NCI-H187 (cell line): ENCODE measurements around the gene RTP2.
"Not testable (repeated sequence)": the region's sequence is repeated elsewhere in the genome, so short reads cannot be mapped to it uniquely, and the experiment has no call there.

ENCODE experiments used
- DNase-seq, 2 experiments: peaks; one replicate each; lab custom pipeline; 2025; lab: John Stamatoyannopoulos, UW

RTP2 gene

DNA sequence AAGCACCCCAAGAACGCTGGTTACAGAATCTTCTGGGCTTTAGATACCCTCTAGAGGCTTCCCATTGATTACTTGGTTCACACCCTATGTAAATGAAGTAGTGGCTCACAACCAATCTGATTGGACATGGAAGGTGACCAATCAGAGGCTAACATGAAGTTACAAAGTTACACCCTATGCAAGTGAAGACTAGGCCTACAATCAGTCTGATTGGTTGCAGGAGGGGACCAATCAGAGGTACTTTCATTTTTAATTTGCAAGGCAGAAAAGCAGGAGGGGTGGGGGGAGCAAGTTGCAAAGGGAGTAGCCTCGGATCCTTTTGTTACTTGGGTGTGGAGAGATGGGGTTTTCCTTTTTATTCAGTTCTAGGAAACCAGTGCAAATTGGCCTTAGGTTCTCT, 11.1 kb upstream of the RTP2 start:
- no peak for DNase-seq

DNA sequence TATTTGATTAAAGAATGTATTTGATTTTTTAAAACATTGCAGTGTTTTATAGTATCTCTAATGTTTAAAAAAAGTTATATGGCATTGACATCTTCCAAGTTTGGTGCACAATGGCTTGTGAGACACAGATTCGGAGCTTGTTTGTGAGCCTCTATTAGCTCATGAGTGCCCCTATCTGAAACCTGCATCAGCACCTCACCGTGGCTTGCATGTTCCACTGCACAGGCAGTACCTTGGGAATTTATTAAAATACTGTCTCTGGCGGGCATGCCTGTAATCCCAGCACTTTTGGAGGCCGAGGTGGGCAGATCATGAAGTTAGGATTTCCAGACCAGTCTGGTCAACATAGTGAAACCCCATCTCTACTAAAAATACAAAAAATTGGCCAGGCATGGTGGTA, 6.8 kb upstream of the RTP2 start:
- no peak for DNase-seq

DNA sequence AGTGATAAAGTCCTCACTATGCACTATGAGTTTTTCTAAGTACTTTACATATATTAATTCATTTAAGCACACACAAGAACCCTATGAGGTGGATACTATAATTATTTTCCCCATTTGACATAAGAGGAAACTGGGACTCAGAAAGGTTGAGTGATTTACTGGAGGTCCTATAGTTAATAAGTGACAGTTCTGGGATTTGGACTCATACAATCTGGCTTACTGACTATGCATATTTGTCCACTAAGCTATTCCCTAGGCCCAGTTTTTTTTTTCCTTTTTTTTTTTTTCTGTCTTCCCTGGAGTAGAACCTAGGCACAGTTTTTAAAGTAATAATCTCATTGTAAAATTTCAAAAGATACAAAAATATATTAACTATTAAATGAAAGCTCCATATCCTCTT, 6.3 kb upstream of the RTP2 start:
- no peak for DNase-seq

DNA sequence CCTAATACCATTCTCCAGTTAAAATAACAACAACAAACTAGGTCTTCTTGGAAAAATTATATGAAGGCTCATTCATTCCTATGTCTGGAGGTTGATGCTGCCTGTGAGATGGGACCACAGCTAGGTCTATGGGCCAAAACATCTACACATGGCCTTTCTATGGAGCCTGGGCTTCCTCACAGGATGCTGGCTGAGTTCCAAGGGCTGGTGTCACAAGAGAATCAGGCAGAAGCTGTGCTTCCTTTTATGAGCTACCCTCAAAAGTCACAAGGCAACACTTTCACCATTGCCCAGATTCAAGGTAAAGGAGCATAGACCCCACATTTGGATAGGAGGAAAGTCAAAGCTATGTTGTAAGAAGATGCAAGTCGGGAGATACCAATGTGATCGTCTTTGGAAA, 4.6 kb upstream of the RTP2 start:
- DNase-seq = no peak

DNA sequence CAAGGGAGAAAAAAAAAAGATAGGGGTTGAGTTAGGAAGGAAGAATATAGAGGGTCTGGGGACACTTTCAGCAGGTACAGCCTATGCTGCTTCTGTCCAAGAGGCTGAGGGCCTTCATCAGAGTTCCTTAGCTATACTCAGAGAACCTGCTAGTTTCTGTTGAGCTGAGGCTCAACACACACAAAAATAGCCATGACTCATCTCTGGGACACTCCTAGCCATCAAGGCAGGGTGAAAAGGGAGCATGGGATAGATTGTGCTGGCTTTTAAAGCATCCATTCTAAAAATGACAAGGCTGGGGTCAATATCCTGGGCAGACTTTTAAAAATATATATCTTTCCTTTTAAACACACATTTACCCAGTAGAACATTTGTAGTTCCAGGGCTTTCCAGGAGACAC, 2.8 kb upstream of the RTP2 start:
- DNase-seq = no peak

DNA sequence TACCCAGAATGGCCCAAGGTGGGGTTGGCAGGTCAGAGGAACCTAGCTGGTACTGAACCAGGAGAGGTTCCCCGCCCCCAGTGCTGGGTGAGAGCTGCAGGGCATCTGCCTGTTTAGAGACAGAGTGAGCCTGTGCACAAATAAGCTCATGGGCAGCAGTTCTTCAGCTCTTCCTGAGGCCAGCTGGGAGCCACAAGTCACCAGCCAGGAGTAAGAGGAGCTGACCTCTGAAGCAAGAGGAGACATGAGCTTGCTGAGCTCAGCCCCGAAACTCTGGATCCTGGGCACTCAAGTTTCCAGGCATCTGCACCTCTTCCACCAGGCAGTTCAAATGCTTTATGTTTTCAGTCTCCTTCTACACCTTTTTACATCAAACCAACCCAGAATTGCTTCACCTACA, 2.1 kb downstream of the RTP2 start:
- DNase-seq = no peak

DNA sequence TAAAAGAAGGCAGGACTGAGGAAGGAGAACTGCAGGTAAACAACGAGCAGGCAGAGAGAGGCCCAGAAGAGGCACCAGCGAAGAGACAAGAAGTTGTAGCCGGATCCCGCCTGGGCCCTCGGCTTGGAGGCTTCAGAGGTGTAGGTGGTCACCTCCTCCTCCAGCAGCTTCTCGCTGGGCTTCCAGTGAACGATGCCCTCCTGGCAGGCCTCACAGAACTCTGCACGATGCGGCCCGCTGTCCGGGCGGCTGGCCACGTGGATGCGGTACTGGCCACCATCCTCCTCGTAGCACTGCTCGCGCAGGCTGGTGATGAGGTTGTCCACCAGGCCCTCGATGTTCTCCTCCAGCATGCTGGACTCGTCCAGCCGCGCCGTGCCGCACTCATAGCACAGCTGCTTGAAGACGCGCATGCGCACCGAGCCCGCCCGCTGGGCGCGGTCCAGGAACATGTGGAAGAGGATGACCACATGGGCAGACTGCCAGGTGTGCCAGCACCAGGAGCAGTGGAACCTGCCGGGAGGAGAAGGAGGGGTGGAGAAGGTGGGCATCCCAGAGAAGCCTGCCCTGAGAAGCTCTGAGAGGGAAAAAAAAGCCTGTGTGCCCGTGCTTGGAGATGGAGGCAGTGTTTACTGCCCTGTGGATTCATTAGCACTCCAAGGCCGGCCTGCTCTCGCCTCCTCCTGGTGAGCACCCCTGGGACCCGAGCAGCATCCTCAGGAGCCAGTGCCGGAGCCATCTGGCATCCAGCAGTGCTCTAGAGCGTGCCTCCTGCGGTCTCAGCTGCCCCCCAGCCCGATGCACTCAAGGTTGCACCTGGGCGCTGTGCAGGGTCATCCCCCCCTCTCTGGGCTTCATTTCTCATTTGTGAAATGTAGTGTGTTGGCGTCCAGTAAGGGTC, 3.6 kb downstream of the RTP2 start:
- no peak for DNase-seq

DNA sequence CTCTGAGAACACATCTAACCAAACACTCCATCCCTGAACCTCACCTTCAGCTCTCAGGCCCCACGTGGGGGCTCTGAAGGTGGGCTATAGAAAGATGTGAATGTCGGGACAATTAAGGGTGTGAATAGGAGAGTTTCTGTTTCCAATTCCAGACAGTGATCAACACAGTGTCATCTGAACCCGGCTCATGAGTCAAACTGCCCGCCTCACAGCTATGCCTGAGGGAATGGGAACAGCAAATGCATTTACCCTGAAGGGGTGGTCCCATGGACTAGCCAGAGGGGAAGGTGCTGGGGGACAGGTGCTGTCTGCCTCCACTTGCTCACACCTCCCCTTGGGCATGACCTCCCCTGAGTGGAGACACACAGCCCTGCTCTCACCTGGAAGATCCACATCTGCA, 6.3 kb downstream of the RTP2 start:
- DNase-seq = no peak

DNA sequence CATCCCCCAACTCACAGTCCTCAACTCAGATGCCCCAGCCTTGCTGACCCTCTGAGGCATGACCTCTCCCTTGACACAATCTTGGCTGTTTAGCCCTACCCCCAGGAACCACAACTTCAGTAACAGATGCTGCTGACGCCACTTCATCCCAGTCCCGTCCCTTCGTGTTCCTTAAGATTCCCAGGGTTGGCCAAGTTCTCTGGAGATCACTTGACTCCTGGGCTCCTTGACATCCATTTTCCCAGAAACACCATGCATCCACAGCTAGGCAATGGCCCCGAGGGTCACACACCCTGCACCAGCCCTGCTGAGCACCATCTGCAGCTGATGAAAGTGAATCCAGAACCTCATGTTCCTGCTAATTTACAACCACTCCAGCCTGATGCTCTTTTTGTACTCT, 6.9 kb downstream of the RTP2 start:
- no peak for DNase-seq

DNA sequence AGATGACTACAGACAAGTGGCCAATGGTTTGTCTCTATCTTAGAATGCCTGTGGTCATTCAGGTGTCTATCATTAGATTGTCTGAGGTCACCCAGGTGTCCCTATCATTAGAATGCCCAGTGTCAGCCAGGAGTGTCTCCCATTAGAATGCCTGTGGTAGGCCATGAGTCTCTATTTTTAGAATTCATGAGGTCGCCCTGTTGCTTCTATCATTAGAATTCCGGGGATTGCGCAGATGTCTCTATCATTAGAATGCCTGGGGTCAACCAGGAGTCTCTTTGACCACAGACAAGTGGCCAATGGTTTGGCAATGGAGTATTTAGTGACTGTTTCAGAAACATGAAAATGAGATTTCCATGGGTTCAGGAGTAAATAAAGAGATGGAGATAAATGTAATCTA, 7.6 kb downstream of the RTP2 start:
- DNase-seq = no peak

DNA sequence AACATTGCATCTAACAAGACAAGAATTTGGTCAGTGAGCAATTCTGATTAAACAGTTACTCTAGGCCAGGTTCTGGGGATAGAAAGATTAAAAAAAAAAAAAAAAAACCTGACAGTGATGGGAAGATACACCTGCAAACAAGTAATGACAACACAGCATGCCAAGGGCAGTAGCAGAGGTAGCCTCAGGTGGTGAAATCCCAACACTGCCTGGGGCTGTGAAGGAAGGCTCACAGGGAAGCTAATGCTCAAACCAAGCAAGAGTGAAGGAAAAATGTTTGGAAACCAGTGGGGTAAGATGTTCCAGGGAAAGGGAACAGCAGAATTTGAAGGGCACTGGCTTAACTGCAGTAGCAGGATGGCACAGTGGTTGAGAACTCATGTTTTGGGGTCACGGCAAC, 8.9 kb downstream of the RTP2 start:
- DNase-seq = no peak

DNA sequence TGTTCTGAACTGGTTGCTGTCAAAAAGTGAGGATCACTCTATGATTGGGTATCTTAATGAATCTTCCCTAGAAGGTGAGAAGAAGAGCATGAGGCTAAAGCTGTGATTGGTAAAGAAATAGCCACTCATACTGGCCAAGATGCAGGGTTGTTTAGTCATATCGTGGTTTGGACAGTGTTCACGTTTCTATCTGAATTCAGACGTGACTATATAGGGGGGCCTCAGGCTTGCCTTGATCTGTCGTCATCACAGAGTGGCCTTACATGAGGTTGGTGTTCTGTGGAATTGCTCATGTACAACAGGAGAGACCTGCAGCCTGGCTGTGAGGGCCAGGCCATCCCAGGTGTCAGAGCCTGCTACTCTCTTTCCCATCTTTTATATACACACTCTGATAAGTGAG, 12.4 kb downstream of the RTP2 start:
- no peak for DNase-seq

DNA sequence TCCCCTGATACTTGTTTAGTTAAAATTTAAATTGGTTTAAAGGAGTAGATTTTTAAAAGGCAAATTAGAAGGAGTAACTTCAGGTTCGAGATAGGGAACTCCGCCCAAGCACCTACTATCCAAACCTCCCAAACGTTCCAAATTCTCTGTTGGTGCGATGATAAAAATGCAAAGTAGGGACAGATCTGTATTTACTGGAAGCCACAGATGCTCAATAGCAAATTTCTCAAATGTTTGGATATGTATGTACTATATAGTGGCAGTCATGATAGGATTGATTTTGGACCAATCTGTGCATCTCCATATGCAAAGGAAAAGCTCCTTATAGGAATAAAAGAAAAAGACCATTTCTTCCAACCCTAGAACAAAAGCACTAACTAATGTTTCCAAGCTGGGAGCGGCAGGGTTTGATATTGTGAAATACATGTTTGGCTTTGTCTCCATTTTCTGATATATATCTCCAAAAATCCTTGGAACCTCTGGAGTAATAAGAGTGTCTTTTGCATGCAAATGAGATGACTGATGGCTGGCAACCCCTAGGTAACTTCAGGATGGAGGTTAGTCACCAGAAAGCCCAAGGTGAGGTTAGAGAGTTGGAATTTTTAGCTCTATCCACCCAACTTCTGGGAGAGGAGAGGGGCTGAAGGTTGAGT, 15.6 kb downstream of the RTP2 start:
- DNase-seq = no peak

DNA sequence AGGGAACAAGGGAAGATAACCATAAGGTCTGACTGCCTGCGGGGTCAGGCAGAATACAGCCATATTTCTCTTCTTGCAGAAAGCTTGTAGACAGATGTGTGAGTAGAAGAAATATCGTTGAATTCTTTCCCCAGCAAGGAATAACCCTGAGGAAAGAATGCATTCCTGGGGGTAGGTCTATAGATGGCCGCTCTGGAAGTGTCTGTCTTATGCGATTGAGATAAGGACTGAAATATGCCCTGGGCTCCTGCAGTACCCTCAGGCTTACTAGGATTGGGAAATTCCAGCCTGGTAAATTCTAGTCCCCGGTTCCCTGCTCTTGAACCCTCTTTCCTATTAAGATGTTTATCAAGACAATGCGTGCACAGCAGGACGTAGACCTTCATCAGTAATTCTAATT, 16.4 kb downstream of the RTP2 start:
- no peak for DNase-seq

DNA sequence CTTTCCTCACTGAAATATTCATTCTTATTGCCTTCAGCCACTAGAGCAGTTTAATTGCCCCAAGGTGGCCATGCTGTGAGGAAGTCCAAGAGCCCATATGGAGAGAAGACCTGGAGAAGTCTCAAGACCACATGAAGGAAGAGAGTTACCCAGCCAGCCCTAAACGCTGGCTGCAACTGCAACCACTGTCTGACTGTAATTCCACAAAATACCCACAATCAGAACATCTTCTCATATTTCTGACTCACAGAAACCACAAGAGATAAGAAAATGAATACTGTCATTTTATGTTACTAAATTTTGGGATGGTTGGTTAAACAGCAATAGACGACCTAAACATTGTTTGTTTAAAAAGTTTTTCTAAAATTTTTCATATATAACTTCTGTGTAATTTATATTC, 17.5 kb downstream of the RTP2 start:
- DNase-seq = no peak

DNA sequence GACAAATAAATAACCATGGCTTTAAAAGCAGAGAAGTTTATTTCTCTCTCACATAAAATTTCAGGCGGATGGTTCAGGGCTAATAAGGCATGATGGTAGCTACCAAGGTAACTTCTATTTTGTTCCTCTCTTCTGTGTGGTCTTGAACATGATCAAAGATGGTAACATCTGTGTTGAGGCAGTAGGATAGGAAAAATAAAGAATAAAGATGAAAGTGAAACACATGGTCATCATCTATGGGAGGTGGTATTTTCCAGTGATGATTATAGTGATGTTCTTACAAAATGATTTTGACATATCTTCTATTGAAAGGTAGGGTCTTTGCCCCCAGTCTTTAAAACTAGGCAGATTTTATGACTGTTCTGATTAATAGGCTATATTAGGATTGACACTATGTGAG, 17.9 kb downstream of the RTP2 start:
- no peak for DNase-seq

DNA sequence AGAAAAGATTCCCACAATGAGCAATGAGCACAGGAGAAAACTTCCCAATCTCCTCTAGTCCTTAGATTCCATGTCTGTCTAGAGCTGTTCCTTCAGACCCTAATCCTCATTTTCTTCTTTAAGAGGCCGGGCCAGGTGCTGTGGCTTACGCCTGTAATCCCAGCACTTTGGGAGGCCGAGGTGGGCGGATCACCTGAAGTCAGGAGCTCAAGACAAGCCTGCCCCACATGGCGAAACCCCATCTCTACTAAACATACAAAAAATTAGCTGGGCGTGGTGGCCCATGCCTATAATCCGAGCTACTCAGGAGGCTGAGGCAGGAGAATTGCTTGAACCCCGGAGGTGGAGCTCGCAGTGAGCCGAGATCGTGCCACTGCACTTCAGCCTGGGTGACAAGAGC, 20.6 kb downstream of the RTP2 start:
- DNase-seq = not testable (repeated sequence)

DNA sequence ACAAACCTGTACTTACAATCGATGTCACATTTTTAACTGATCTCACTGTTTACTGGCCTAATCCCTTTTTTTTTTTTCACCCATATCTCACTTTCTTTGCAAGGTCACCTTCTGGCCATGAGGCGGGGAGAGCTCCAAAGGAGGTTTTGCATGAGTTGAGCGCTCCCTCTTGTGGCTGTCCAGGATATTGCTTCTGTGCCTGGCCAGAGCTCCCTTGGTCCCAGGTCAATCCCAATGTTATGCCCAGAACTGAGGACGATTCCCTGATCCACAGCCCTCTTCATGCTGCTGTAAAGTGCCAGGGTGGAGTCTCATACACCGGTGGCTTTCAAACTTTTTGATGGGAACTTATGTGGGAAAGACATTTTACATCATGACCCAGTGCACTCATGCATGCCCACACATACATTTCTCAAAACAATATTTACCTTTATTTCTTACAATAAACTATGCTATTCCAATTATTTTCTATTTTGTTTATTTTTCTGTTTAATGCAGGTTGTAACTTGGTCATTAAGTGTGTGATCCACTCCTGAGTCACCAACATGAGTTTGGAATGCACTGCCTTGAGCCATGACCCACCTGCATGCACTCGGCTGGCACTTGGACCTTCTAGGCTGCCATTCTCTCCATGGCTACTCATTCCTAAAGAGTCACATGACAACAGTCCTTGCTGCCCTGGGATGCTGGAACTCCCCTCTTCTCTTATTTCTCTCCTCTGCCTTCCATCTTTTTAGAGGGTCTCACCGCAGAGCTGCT, 22.5 kb downstream of the RTP2 start:
- peak; percentile 24 to 47 for DNase-seq

DNA sequence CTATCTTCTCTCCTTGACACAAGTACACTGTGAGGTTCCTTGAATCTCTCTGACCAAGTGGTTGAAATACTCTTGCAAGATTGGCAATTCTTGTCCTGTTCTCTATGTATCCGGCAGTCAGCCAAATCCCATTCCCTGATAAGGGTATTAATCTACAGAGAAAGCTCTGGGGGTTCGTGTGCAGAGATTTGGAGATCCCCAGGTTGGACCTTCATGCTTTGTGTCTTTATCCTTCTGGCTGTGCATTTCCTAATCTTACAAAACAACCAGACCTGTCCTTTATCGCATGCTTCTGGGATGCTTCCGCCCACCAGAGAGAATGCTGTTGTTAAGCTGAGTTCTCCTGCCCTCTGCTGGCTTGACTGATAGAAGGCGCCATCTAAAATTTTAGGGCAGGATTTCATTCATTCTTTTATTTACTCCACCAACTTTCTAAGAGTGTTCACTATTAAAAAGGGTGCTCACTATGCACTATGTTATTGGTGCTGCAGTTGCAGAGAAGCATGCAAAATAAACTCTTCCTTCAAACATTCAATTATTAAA, 23.6 kb downstream of the RTP2 start:
- DNase-seq = peak in 1 of 2 experiments; percentile 18

DNA sequence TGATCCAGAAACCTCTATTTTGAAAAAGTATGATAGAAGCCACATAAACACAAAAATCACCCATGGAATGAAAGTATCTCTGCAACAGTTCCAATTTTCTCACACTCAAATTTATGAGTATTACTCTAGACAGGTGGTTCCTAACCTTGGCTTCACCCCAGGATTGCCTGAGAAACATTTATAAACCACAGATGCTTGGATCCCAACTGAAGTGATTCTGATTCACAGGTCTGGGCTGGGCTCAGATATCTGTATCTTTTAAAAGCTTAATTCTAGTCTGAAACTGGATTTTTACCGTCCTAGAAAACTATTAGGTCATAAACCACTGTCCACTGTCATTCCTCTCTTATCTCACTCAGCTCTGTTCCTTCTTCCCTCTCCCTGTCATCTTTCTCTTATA, 24.8 kb downstream of the RTP2 start:
- DNase-seq = no peak

DNA sequence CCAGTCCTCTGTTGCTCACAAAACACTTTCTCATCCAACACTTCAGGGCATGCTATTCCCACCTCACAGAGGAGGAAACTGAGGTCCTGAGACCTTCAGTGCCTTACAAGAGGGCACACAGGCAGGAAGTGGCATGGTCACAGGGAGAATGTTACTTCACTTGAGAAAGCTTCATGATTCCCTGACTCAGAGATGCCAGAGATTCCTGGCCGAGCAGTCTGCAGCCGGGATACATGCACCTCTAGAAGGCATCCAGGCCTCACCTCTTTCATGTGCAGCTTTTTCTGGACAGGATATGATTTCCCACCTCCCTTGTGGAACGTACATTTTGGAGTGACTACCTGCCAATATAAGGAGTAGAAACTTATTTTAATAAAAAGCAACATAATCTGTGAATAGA, 29.3 kb downstream of the RTP2 start:
- DNase-seq = no peak

DNA sequence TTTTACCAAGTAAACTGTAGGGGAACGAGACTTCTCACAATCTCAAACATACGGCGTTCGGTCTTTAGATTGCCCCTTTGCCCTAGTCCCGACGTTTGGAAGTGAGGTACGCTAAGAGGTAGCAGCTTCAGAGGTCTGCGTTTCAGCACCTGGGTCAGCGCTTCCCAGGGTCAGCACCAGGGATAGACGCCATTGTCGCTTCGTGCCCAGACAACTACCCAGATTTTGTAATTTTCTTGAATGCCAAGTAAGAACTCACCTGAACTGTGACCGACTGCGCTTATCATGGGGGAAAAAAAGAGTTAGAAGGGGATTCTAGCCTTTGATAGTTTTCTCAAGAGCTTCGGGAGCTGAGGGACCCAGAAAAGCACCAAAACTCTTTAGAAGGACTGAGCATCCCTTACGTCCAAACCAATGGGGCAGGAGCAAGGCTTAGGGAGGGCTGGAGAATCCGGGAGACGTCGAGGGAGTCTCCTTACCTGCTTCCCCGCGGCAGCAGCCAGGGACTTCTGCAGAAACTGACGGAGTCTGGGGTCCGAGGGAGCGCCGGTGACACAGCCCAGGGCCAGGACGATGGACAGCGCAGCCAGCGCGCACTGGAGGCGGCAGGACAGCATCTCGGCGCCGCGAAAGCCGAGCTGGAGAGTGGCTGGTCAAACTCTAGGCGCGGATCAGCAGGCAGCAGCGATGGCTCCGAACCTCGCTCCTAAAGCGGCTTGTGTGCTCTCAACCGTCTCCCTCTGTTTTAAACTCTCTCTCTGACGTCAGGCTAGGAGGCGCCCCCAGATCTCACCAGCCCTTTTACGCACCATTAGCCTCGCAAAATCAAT, 32.5 kb downstream of the RTP2 start, which contains the start of gene SST:
SST (minus strand) TSS at position 720 of the 830 bp plus-strand sequence; CDS start at position 617, 103 bp downstream.
- no peak for DNase-seq
